H1 (cell line): ENCODE results near the gene CRHBP. TPM values are rescaled to one million over a fixed set of nuclear protein-coding genes. Genes with fewer than 3 reads are reported as not detected.

Experiments used
- CTCF ChIA-PET: fragments of 300-600 bp; sonication (Branson Sonifier 250); formaldehyde crosslinking; loops from one replicate; lab custom pipeline; 2021; ENCODE audit not compliant: partially characterized antibody; lab: Charles Lee
- POLR2A ChIA-PET: fragments of 300-600 bp; sonication (Branson Sonifier 250); formaldehyde crosslinking; loops from one replicate; lab custom pipeline; 2021; ENCODE audit warnings: inconsistent platforms; ENCODE audit not compliant: partially characterized antibody; lab: Charles Lee
- DNase-seq, 2 experiments: peaks; one replicate each; pipeline versions ENCODE4 v3.0.0 to v3.0.0-alpha.2; 2010 to 2022; ENCODE audit warnings: low spot score in 2 of 2, low read depth in 1 of 2, mixed read lengths in 1 of 2
- FAIRE-seq: peaks from 2 replicates; lab custom pipeline; 2011; peaks lifted over from hg19 to GRCh38; lab: Jason Lieb, UNC
- H2AFZ ChIP-seq: 2 replicates; pipeline ENCODE4 v1.8.1; 2012; ENCODE audit warnings: low read length, inconsistent platforms
- H2AK5ac ChIP-seq: 2 replicates; pipeline ENCODE4 v1.6.1; 2013; ENCODE audit warnings: low read depth, low read length
- H2BK120ac ChIP-seq: replicated peaks from 2 replicates; pipeline ENCODE3; 2013; ENCODE audit warnings: low read depth, low read length, inconsistent platforms
- H2BK12ac ChIP-seq: 2 replicates; pipeline ENCODE4 v1.6.1; 2013; ENCODE audit warnings: low read depth, low read length
- H2BK15ac ChIP-seq: 2 replicates; pipeline ENCODE4 v1.6.1; 2013; ENCODE audit warnings: low read length
- H2BK20ac ChIP-seq: 2 replicates; pipeline ENCODE4 v1.6.1; 2013; ENCODE audit warnings: low read length
- H2BK5ac ChIP-seq: 2 replicates; pipeline ENCODE4 v1.6.1; 2013; ENCODE audit warnings: low read depth, low read length
- H3K14ac ChIP-seq: 2 replicates; pipeline ENCODE4 v1.6.1; 2013; ENCODE audit warnings: inconsistent platforms; ENCODE audit not compliant: insufficient read length
- H3K18ac ChIP-seq: 2 replicates; pipeline ENCODE4 v1.6.1; 2013; ENCODE audit warnings: low read length; ENCODE audit errors: extremely low read depth
- H3K23ac ChIP-seq: 2 replicates; pipeline ENCODE4 v1.6.1; 2013; ENCODE audit warnings: inconsistent platforms; ENCODE audit not compliant: insufficient read length
- H3K23me2 ChIP-seq: 2 replicates; pipeline ENCODE4 v1.6.1; 2013; ENCODE audit warnings: low read depth, low read length
- H3K27ac ChIP-seq: 2 replicates; pipeline ENCODE4 v1.6.1; 2011; ENCODE audit warnings: low read depth, low read length, inconsistent platforms
- H3K27me3 ChIP-seq, 4 experiments: replicated peaks in 1 of 4; 1 replicate in 1 of 4; 2 replicates in 3 of 4; pipeline versions ENCODE4 v1.6.1 to v1.8.1; 2011 to 2013; ENCODE audit warnings: low read length in 3 of 4, mild to moderate bottlenecking in 3 of 4, inconsistent platforms in 2 of 4, mixed read lengths in 2 of 4, moderate library complexity in 1 of 4; ENCODE audit not compliant: control insufficient read depth in 3 of 4, insufficient read depth in 3 of 4; ENCODE audit errors: extremely low read depth in 1 of 4
- H3K36me3 ChIP-seq, 4 experiments: 2 replicates each; pipeline versions ENCODE4 v1.6.1 to v1.8.1; 2011 to 2013; ENCODE audit warnings: mild to moderate bottlenecking in 4 of 4, low read length in 3 of 4, moderate library complexity in 2 of 4, control low read depth in 1 of 4, inconsistent platforms in 1 of 4; ENCODE audit not compliant: insufficient read depth in 4 of 4, control insufficient read depth in 2 of 4
- H3K4ac ChIP-seq: replicated peaks from 2 replicates; pipeline ENCODE3; 2013; ENCODE audit warnings: low read length, low read depth, mixed read lengths, inconsistent platforms; ENCODE audit not compliant: insufficient read length
- H3K4me1 ChIP-seq, 4 experiments: replicated peaks in 1 of 4; 1 replicate in 1 of 4; 2 replicates in 3 of 4; pipeline versions ENCODE4 v1.6.1 to v1.8.1; 2011 to 2013; ENCODE audit warnings: low read length in 3 of 4, inconsistent platforms in 2 of 4, mixed read lengths in 1 of 4; ENCODE audit not compliant: insufficient read depth in 4 of 4, control insufficient read depth in 3 of 4
- H3K4me2 ChIP-seq, 2 experiments: 2 replicates each; pipeline versions ENCODE4 v1.6.1 to v1.8.1; 2011 to 2013; ENCODE audit warnings: low read depth in 2 of 2, low read length in 2 of 2, control low read depth in 1 of 2, inconsistent platforms in 1 of 2, mild to moderate bottlenecking in 1 of 2; ENCODE audit not compliant: insufficient read depth in 1 of 2
- H3K4me3 ChIP-seq, 4 experiments: fragments of 200-600, 300-600 bp in 1 of 4; sonication (generic), shearing (Covaris generic), sonication (Bioruptor Twin) in 1 of 4; 2 replicates each; pipeline versions ENCODE4 v1.5.1 to v1.8.1; 2011 to 2016; ENCODE audit warnings: low read length in 4 of 4, low read depth in 3 of 4, control low read depth in 2 of 4, inconsistent platforms in 2 of 4, mild to moderate bottlenecking in 2 of 4, mixed read lengths in 1 of 4, moderate library complexity in 1 of 4; ENCODE audit not compliant: insufficient read depth in 2 of 4; ENCODE audit errors: extremely low read depth in 1 of 4
- H3K56ac ChIP-seq: replicated peaks from 2 replicates; pipeline ENCODE3; 2013; ENCODE audit warnings: low read depth, mild to moderate bottlenecking, mixed read lengths, low read length, inconsistent platforms; ENCODE audit not compliant: insufficient read length
- H3K79me1 ChIP-seq: 2 replicates; pipeline ENCODE4 v1.6.1; 2013; ENCODE audit warnings: low read depth, low read length, control low read depth
- H3K79me2 ChIP-seq, 2 experiments: 2 replicates each; pipeline versions ENCODE4 v1.6.1 to v1.8.1; 2012 to 2013; ENCODE audit warnings: low read length in 2 of 2, mild to moderate bottlenecking in 2 of 2, inconsistent platforms in 1 of 2; ENCODE audit not compliant: insufficient read depth in 2 of 2, control insufficient read depth in 1 of 2
- H3K9ac ChIP-seq, 4 experiments: replicated peaks in 1 of 4; 1 replicate in 1 of 4; 2 replicates in 3 of 4; pipeline versions ENCODE4 v1.6.1 to v1.8.1; 2011 to 2013; ENCODE audit warnings: low read depth in 3 of 4, low read length in 3 of 4, control low read depth in 2 of 4, mild to moderate bottlenecking in 2 of 4, moderate library complexity in 2 of 4, inconsistent platforms in 1 of 4; ENCODE audit errors: extremely low read depth in 1 of 4
- H3K9me3 ChIP-seq, 2 experiments: 2 replicates each; pipeline versions ENCODE4 v1.6.1 to v1.8.1; 2012 to 2013; ENCODE audit warnings: mild to moderate bottlenecking in 2 of 2, moderate library complexity in 2 of 2, control low read depth in 1 of 2, inconsistent platforms in 1 of 2, low read depth in 1 of 2, low read length in 1 of 2, mixed read lengths in 1 of 2; ENCODE audit not compliant: insufficient read depth in 2 of 2
- H4K20me1 ChIP-seq, 2 experiments: replicated peaks in 1 of 2; 2 replicates each; pipeline versions ENCODE3 to v1.8.1; 2011 to 2013; ENCODE audit warnings: inconsistent platforms in 2 of 2, low read length in 2 of 2, mild to moderate bottlenecking in 1 of 2; ENCODE audit not compliant: insufficient read depth in 2 of 2, control insufficient read depth in 1 of 2
- H4K5ac ChIP-seq: 2 replicates; pipeline ENCODE4 v1.6.1; 2013; ENCODE audit warnings: low read length, low read depth, mixed read lengths, inconsistent platforms; ENCODE audit not compliant: insufficient read length
- H4K8ac ChIP-seq: 2 replicates; pipeline ENCODE4 v1.8.0; 2013; ENCODE audit warnings: mild to moderate bottlenecking, moderate library complexity, low read length, inconsistent platforms; ENCODE audit not compliant: insufficient read depth; ENCODE audit errors: extremely low read depth
- H4K91ac ChIP-seq: replicated peaks from 2 replicates; pipeline ENCODE3; 2013; ENCODE audit warnings: low read length, mixed read lengths, inconsistent platforms; ENCODE audit not compliant: insufficient read length
- CHD1 ChIP-seq: IDR thresholded peaks from 2 replicates; pipeline ENCODE4 v1.6.1; 2012; ENCODE audit warnings: low read depth, low read length, improper control_type of control experiment
- NANOG ChIP-seq: IDR thresholded peaks from 2 replicates; pipeline ENCODE4 v1.6.1; 2011; ENCODE audit warnings: low read length, low read depth, mild to moderate bottlenecking, inconsistent platforms; ENCODE audit not compliant: insufficient read depth, poor library complexity, severe bottlenecking
- RBBP5 ChIP-seq: IDR thresholded peaks from 2 replicates; pipeline ENCODE4 v1.7.1; 2012; ENCODE audit warnings: low read depth, mild to moderate bottlenecking, inconsistent platforms, low read length, moderate library complexity, borderline replicate concordance
- RXRA ChIP-seq: IDR thresholded peaks from 2 replicates; pipeline ENCODE4 v1.6.1; 2011; ENCODE audit warnings: low read depth, mild to moderate bottlenecking, low read length, moderate library complexity; ENCODE audit not compliant: insufficient read depth
- SAP30 ChIP-seq: fragments of 300-600 bp; sonication (generic); IDR thresholded peaks from 2 replicates; pipeline ENCODE4 v1.7.1; 2012; ENCODE audit warnings: low read length, moderate library complexity, mild to moderate bottlenecking, inconsistent platforms; ENCODE audit not compliant: insufficient read depth, insufficient replicate concordance
- SIRT6 ChIP-seq: IDR thresholded peaks from one replicate; pipeline ENCODE4 v1.7.1; 2012; ENCODE audit warnings: low read length, inconsistent platforms
- TAF7 ChIP-seq: optimal IDR thresholded peaks from 2 replicates; pipeline ENCODE3; 2011; ENCODE audit warnings: low read depth, mild to moderate bottlenecking, inconsistent platforms, low read length, moderate library complexity, borderline replicate concordance
- WGBS, 2 experiments: shearing (Covaris generic) in 1 of 2; methylation state at CpG; one replicate each; pipeline versions ENCODE4 v1.1.6 to v1.1.7; 2013 to 2015; ENCODE audit warnings: low lambda C conversion rate in 2 of 2, mixed read lengths in 2 of 2, inconsistent platforms in 1 of 2, low coverage in 1 of 2, missing lambda C conversion rate in 1 of 2; ENCODE audit not compliant: insufficient replicate concordance in 2 of 2, insufficient coverage in 1 of 2, insufficient read length in 1 of 2; ENCODE audit errors: extremely low coverage in 1 of 2, missing lambda C conversion rate in 1 of 2; 5-methylcytosine and 5-hydroxymethylcytosine counted together
- polyA plus RNA-seq, 7 experiments: library from polyadenylated mRNA; depleted of rRNA in 3 of 7; stranded (reverse) in 5 of 7; unstranded in 2 of 7; fragments of >200 nt in 5 of 7; fragments of 200-250 nt in 2 of 7; gene quantifications; 1 replicate in 5 of 7; 2 replicates in 1 of 7; 4 replicates in 1 of 7; pipeline versions ENCODE4 v1.2.1 to v1.2.3, GENCODE V29; 2011 to 2013; ENCODE audit warnings: missing spikeins in 2 of 7, mixed read lengths in 2 of 7
- total RNA-seq: library from RNA; stranded (reverse); fragmentation: NEBNext Ultra II Directional; extraction: Animal tissue kit (Norgen Biotek cat#: 25700); gene quantifications from 2 replicates; pipeline ENCODE4 v1.2.1, GENCODE V29; 2021
- TF ChIP-seq, protein P1 (sequence below): IDR thresholded peaks from 2 replicates; pipeline ENCODE4 v1.6.1; 2011; ENCODE audit warnings: low read length, improper control_type of control experiment

Gene CRHBP
- total and polyA plus RNA-seq, 2 of the 8 experiments (the other 6 are each of a cell fraction or from before 2014, with no cell fraction given) = 0.30 TPM; not detected in 1

DNA sequence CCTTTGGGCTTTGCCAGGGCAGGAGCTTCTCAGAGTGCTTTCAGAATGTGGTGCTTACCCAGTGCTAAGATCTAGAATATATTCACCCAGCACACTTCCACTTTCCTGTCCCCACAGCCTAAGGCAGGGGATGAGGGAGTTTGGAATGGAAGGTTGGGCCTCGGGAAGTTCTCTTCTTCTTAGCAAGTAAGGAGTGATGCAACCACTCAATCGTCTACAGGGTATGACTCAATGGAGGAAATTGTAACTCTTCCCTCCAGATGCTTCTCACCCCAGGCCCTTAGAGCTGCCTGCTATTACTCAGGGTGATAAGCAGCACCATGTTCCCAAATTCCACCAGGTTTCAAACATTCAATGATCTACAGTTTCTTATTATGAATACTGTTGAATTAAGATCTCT is 46.6 kb downstream of the CRHBP start:
- H3K56ac ChIP-seq = no peak overlapping the region
- H2AK5ac ChIP-seq = no peak overlapping the region
- H3K23me2 ChIP-seq = no peaks in the 10 kb centered on the region
- no peak overlapping the region for H3K4ac ChIP-seq
- H4K91ac ChIP-seq = no peak overlapping the region
- H3K27ac ChIP-seq = no peak overlapping the region
- H2BK15ac ChIP-seq = no peak overlapping the region
- H3K4me1 ChIP-seq = no peaks in the 10 kb centered on the region
- H3K4me2 ChIP-seq = no peak overlapping the region
- no peaks in the 10 kb centered on the region for H3K79me2 ChIP-seq
- H2BK12ac ChIP-seq = no peak overlapping the region
- H3K9me3 ChIP-seq = no peaks in the 10 kb centered on the region
- H3K9ac ChIP-seq = no peak overlapping the region
- no peak overlapping the region for H2BK20ac ChIP-seq
- FAIRE-seq = no peak
- WGBS, 2 experiments = 87% methylated on average over 2 of the region's 2 CpGs; no CpG with 5 or more reads in 1 of the 2 experiments
- no peak overlapping the region for H3K18ac ChIP-seq
- ChIA-PET CTCF (interaction anchor here (0.6 kb wide), 3 partner anchors 19 to 144 kb away, joined by 3 read pairs; no protein-coding TSS in a partner anchor), POLR2A (no interaction called here)
- no peak overlapping the region for H3K4me3 ChIP-seq
- no peaks in the 10 kb centered on the region for H4K20me1 ChIP-seq
- no peaks in the 10 kb centered on the region for H3K36me3 ChIP-seq
- no peak overlapping the region for H3K14ac ChIP-seq
- no peaks in the 10 kb centered on the region for H3K27me3 ChIP-seq
- H2AFZ ChIP-seq = no peak overlapping the region
- H4K5ac ChIP-seq = no peak overlapping the region
- no peak overlapping the region for H2BK5ac ChIP-seq
- H4K8ac ChIP-seq = no peak overlapping the region
- DNase-seq = no peak
- H3K79me1 ChIP-seq = no peaks in the 10 kb centered on the region
- no peak overlapping the region for H3K23ac ChIP-seq
- TF ChIP-seq CHD1 (no peak), NANOG (no peak), SIRT6 (no peak), RBBP5 (no peak), TAF7 (no peak), RXRA (no peak), SAP30 (no peak)
- TF ChIP-seq, protein P1, sequence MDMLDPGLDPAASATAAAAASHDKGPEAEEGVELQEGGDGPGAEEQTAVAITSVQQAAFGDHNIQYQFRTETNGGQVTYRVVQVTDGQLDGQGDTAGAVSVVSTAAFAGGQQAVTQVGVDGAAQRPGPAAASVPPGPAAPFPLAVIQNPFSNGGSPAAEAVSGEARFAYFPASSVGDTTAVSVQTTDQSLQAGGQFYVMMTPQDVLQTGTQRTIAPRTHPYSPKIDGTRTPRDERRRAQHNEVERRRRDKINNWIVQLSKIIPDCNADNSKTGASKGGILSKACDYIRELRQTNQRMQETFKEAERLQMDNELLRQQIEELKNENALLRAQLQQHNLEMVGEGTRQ = no peak
- H2BK120ac ChIP-seq = no peak overlapping the region
